ENCODE data around the gene TMEM87A.

TMEM87A gene

GRCh38 chr15:42207674-42208579 is 65.3 kb downstream of the TMEM87A start, which contains the start of gene VPS39:
Gene VPS39 (minus strand): TSS chr15:42208304. CDS start chr15:42208153, 151 bp downstream.
- DNase-seq (ENCODE audit: low read depth in 4 of 4, low spot score in 1 of 4): peak; percentile 63 to 70 (median 66)

- DNase-seq (ENCODE audit: low read depth in 4 of 4, low spot score in 1 of 4): no peak
These were observed 66.8 kb downstream of the TMEM87A start for GRCh38 chr15:42206406-42206805.

GRCh38 chr15:42203891-42204290 is 69.3 kb downstream of the TMEM87A start:
- no peak for DNase-seq (ENCODE audit: low read depth in 4 of 4, low spot score in 1 of 4)

- no peak for DNase-seq (ENCODE audit: low read depth in 4 of 4, low spot score in 1 of 4)
These were observed 70.6 kb downstream of the TMEM87A start for GRCh38 chr15:42202653-42203052.

GRCh38 chr15:42201801-42202200 is 71.4 kb downstream of the TMEM87A start:
- DNase-seq (ENCODE audit: low read depth in 4 of 4, low spot score in 1 of 4): no peak

GRCh38 chr15:42199126-42199525 is 74.1 kb downstream of the TMEM87A start:
- DNase-seq (ENCODE audit: low read depth in 4 of 4, low spot score in 1 of 4): no peak

- no peak for DNase-seq (ENCODE audit: low read depth in 4 of 4, low spot score in 1 of 4)
These were observed 74.7 kb downstream of the TMEM87A start for GRCh38 chr15:42198516-42198915.

- DNase-seq (ENCODE audit: low read depth in 4 of 4, low spot score in 1 of 4): peak in 1 of 4 experiments; percentile 7
These were observed 78.7 kb downstream of the TMEM87A start for GRCh38 chr15:42194513-42194912.

- no peak for DNase-seq (ENCODE audit: low read depth in 4 of 4, low spot score in 1 of 4)
These were observed 79.8 kb downstream of the TMEM87A start for GRCh38 chr15:42193383-42193782.

- DNase-seq (ENCODE audit: low read depth in 4 of 4, low spot score in 1 of 4): no peak
These were observed 81.5 kb downstream of the TMEM87A start for GRCh38 chr15:42191610-42192346.

GRCh38 chr15:42190370-42190769 is 82.9 kb downstream of the TMEM87A start:
- no peak for DNase-seq (ENCODE audit: low read depth in 4 of 4, low spot score in 1 of 4)

- DNase-seq (ENCODE audit: low read depth in 4 of 4, low spot score in 1 of 4): no peak
These were observed 87.4 kb downstream of the TMEM87A start for GRCh38 chr15:42185801-42186200.

- DNase-seq (ENCODE audit: low read depth in 4 of 4, low spot score in 1 of 4): no peak
These were observed 88.5 kb downstream of the TMEM87A start for GRCh38 chr15:42184736-42185135.

- DNase-seq (ENCODE audit: low read depth in 4 of 4, low spot score in 1 of 4): no peak
These were observed 88.9 kb downstream of the TMEM87A start for GRCh38 chr15:42184296-42184695.

- no peak for DNase-seq (ENCODE audit: low read depth in 4 of 4, low spot score in 1 of 4)
These were observed 90.3 kb downstream of the TMEM87A start for GRCh38 chr15:42182961-42183360.

- no peak for DNase-seq (ENCODE audit: low read depth in 4 of 4, low spot score in 1 of 4)
These were observed 90.8 kb downstream of the TMEM87A start for GRCh38 chr15:42182328-42182886.

GRCh38 chr15:42178056-42178455 is 95.2 kb downstream of the TMEM87A start:
- no peak for DNase-seq (ENCODE audit: low read depth in 4 of 4, low spot score in 1 of 4)

GRCh38 chr15:42175671-42176070 is 97.6 kb downstream of the TMEM87A start:
- DNase-seq (ENCODE audit: low read depth in 4 of 4, low spot score in 1 of 4): no peak

GRCh38 chr15:42172475-42172874 is 100.8 kb downstream of the TMEM87A start:
- no peak for DNase-seq (ENCODE audit: low read depth in 4 of 4, low spot score in 1 of 4)

GRCh38 chr15:42171795-42172194 is 101.4 kb downstream of the TMEM87A start:
- DNase-seq (ENCODE audit: low read depth in 4 of 4, low spot score in 1 of 4): no peak

GRCh38 chr15:42171122-42171521 is 102.1 kb downstream of the TMEM87A start:
- DNase-seq (ENCODE audit: low read depth in 4 of 4, low spot score in 1 of 4): no peak
